GM13976 (cell line): ENCODE results near the gene ASB7.
"Not testable (repeated sequence)": the region's sequence is repeated elsewhere in the genome, so short reads cannot be mapped to it uniquely, and the experiment has no call there.

Source experiments
- DNase-seq: peaks from one replicate; pipeline ENCODE4 v3.0.0; 2012; ENCODE audit warnings: low spot score
- CTCF ChIP-seq: IDR thresholded peaks from 2 replicates; pipeline ENCODE4 v1.5.1; 2012; ENCODE audit warnings: borderline replicate concordance, mild to moderate bottlenecking; ENCODE audit not compliant: insufficient read depth; ENCODE audit errors: extremely low read depth, missing control alignments, control extremely low read depth
- in situ Hi-C: fragments of 300-500 bp; cut with MboI; formaldehyde crosslinking; loops from one replicate; pipeline ENCODE4 v1.12.0; 2022; ENCODE audit warnings: low sequenced_read_pairs, mixed read lengths, inconsistent platforms; ENCODE audit not compliant: unreplicated experiment

The ASB7 gene

GRCh38 chr15:100671858-100672543, 69.6 kb downstream of the ASB7 start:
- in situ Hi-C loops = no loop called here
- peak; percentile 70 for DNase-seq
- peak; percentile 28 for TF ChIP-seq CTCF

- in situ Hi-C loops = no loop called here
- no peak for DNase-seq
- TF ChIP-seq CTCF = no peak
These were observed 70.6 kb downstream of the ASB7 start for GRCh38 chr15:100672959-100673358.

GRCh38 chr15:100679151-100679550, 76.8 kb downstream of the ASB7 start:
- DNase-seq, in situ Hi-C loops: not testable (repeated sequence)

- TF ChIP-seq CTCF = no peak
- in situ Hi-C loops = no loop called here
- peak; percentile 1 for DNase-seq
These were observed 78.3 kb downstream of the ASB7 start for GRCh38 chr15:100680726-100681125.

GRCh38 chr15:100681335-100681746, 79.0 kb downstream of the ASB7 start:
- no peak for TF ChIP-seq CTCF
- peak; percentile 3 for DNase-seq
- in situ Hi-C loops = no loop called here

- peak; percentile 24 for DNase-seq
- no peak for TF ChIP-seq CTCF
- in situ Hi-C loops = no loop called here
These were observed 80.1 kb downstream of the ASB7 start for GRCh38 chr15:100682468-100682867.

GRCh38 chr15:100683434-100683833, 81.0 kb downstream of the ASB7 start:
- peak; percentile 8 for DNase-seq
- no peak for TF ChIP-seq CTCF
- in situ Hi-C loops = no loop called here
